ENCODE measurements around the gene UBE2E3.

The UBE2E3 gene

GRCh38 chr2:180985771-180986395 lies 5.5 kb downstream of the UBE2E3 start:
- no peak overlapping the region for H3K27ac Mint-ChIP-seq
- peaks cover 30% of the 10 kb centered on the region for H3K36me3 Mint-ChIP-seq (ENCODE audit: low read depth)
- peaks cover 22% of the 10 kb centered on the region for H3K4me1 Mint-ChIP-seq (ENCODE audit: low read depth)
- H3K4me3 Mint-ChIP-seq, result no peak overlapping the region
- H3K27me3 Mint-ChIP-seq, result no peaks in the 10 kb centered on the region
- intact Hi-C loops (cut with micrococcal nuclease), result loop anchor here (10.0 kb wide), 1 partner anchor 909 kb away; the partner anchor contains the start of gene ITPRID2
- no peaks in the 10 kb centered on the region for H3K9me3 Mint-ChIP-seq

DNA sequence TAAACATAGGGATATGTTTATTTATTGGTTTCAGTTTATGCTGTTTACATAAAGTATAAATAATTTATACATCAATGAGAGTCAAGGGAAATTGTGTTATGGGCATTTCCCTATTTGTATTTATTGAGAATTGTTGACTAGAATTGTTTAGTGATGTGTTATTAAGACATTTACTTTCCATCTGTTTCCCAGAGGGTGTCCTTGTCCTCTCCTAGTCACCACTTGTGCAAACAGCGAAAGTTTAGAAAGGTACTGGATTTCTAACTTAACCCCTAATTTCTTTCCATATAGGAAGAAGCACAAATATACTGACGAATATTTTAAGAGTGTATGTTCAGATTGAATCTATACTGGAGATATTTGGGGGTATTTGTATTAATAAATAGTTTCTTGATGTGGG lies 6.7 kb downstream of the UBE2E3 start:
- Mint-ChIP-seq H3K4me1 (ENCODE audit: low read depth) (peaks cover 17% of the 10 kb centered on the region), H3K27me3 (no peaks in the 10 kb centered on the region), H3K9me3 (no peaks in the 10 kb centered on the region), H3K36me3 (ENCODE audit: low read depth) (peaks cover 32% of the 10 kb centered on the region), H3K4me3 (no peak overlapping the region), H3K27ac (no peak overlapping the region)
- intact Hi-C loops (cut with micrococcal nuclease), result loop anchor here (10.0 kb wide), 1 partner anchor 908 kb away; the partner anchor contains the start of gene ITPRID2

DNA sequence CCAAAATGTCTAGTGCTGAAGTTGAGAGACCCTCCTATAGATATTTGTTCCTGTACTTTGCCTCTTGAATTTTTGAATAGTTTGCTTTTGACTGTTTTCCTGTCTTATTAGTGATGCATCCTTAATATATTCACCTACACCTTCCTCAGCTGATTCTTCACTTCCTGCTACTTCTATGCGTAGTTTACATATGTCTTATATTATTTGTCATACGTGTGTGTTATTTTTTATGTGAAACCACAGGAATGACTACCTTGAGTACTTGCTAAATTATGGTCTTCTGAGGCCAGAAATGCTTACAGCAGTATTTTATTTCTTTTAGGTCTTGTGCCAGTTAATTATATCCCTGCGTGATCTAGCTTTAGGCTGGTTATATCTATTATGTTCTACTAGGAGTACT lies 9.9 kb downstream of the UBE2E3 start:
- Mint-ChIP-seq H3K27me3 (no peaks in the 10 kb centered on the region), H3K9me3 (no peaks in the 10 kb centered on the region), H3K27ac (no peak overlapping the region), H3K4me3 (no peak overlapping the region), H3K36me3 (ENCODE audit: low read depth) (peaks cover 36% of the 10 kb centered on the region), H3K4me1 (ENCODE audit: low read depth) (peaks cover 5% of the 10 kb centered on the region)
- intact Hi-C loops (cut with micrococcal nuclease), result no loop called here

- Mint-ChIP-seq H3K36me3 (ENCODE audit: low read depth) (peaks cover 36% of the 10 kb centered on the region), H3K4me3 (no peak overlapping the region), H3K9me3 (no peaks in the 10 kb centered on the region), H3K4me1 (ENCODE audit: low read depth) (peaks cover 5% of the 10 kb centered on the region), H3K27me3 (no peaks in the 10 kb centered on the region), H3K27ac (no peak overlapping the region)
- intact Hi-C loops (cut with micrococcal nuclease), result no loop called here
Observed at GRCh38 chr2:180990794-180991193, 10.4 kb downstream of the UBE2E3 start.

DNA sequence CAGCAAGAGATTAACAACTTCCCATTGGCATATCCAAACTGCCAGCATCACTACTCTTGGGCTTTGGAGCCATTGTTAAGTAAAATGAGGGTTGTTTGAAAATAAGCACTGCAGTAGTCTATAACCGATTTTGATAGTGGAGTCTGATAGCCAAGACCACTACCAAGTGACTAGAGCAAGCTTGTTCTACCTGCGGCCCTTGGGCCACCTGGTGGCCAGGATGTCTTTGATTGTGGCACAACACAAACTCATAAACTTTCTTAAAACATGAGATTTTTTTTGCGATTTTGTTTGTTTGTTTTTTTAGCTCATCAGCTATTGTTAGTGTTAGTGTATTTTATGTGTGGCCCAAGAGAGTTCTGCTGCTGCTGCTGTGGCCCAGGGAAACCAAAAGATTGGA lies 11.0 kb downstream of the UBE2E3 start:
- no peak overlapping the region for H3K27ac Mint-ChIP-seq
- no peak overlapping the region for H3K4me3 Mint-ChIP-seq
- intact Hi-C loops (cut with micrococcal nuclease), result no loop called here
- no peaks in the 10 kb centered on the region for H3K27me3 Mint-ChIP-seq
- no peaks in the 10 kb centered on the region for H3K9me3 Mint-ChIP-seq
- peaks cover 36% of the 10 kb centered on the region for H3K36me3 Mint-ChIP-seq (ENCODE audit: low read depth)
- H3K4me1 Mint-ChIP-seq (ENCODE audit: low read depth), result no peaks in the 10 kb centered on the region

GRCh38 chr2:180991820-180992219 lies 11.4 kb downstream of the UBE2E3 start:
- no peaks in the 10 kb centered on the region for H3K27me3 Mint-ChIP-seq
- H3K9me3 Mint-ChIP-seq, result no peaks in the 10 kb centered on the region
- no peaks in the 10 kb centered on the region for H3K4me1 Mint-ChIP-seq (ENCODE audit: low read depth)
- intact Hi-C loops (cut with micrococcal nuclease), result no loop called here
- H3K4me3 Mint-ChIP-seq, result no peak overlapping the region
- H3K27ac Mint-ChIP-seq, result no peak overlapping the region
- H3K36me3 Mint-ChIP-seq (ENCODE audit: low read depth), result peaks cover 40% of the 10 kb centered on the region

DNA sequence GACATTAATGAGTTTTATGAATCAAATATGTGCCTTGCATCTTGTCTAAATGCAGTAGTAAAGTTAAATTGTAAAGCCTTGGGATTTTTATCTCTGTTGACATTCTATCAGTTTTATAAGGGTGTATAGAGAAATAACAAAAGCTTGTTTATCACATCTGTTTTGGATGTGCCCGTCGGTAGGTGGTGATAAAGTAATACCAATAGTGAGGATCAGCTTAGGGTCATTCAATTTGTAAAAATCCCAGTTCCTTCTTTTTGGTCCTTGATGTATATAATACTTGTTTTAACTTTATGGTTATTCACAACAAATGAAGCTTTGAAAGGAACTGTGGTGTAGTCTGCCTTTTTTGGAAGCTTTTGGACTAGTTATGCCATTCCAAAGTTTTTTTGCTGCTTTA lies 12.6 kb downstream of the UBE2E3 start:
- H3K4me3 Mint-ChIP-seq, result no peak overlapping the region
- no peaks in the 10 kb centered on the region for H3K9me3 Mint-ChIP-seq
- intact Hi-C loops (cut with micrococcal nuclease), result no loop called here
- H3K4me1 Mint-ChIP-seq (ENCODE audit: low read depth), result no peaks in the 10 kb centered on the region
- H3K36me3 Mint-ChIP-seq (ENCODE audit: low read depth), result peaks cover 49% of the 10 kb centered on the region
- no peaks in the 10 kb centered on the region for H3K27me3 Mint-ChIP-seq
- H3K27ac Mint-ChIP-seq, result no peak overlapping the region

GRCh38 chr2:180999274-180999964 lies 19.0 kb downstream of the UBE2E3 start:
- peaks cover 18% of the 10 kb centered on the region for H3K36me3 Mint-ChIP-seq (ENCODE audit: low read depth)
- intact Hi-C loops (cut with micrococcal nuclease), result no loop called here
- H3K4me1 Mint-ChIP-seq (ENCODE audit: low read depth), result no peaks in the 10 kb centered on the region
- no peak overlapping the region for H3K4me3 Mint-ChIP-seq
- H3K27me3 Mint-ChIP-seq, result no peaks in the 10 kb centered on the region
- no peak overlapping the region for H3K27ac Mint-ChIP-seq
- no peaks in the 10 kb centered on the region for H3K9me3 Mint-ChIP-seq

DNA sequence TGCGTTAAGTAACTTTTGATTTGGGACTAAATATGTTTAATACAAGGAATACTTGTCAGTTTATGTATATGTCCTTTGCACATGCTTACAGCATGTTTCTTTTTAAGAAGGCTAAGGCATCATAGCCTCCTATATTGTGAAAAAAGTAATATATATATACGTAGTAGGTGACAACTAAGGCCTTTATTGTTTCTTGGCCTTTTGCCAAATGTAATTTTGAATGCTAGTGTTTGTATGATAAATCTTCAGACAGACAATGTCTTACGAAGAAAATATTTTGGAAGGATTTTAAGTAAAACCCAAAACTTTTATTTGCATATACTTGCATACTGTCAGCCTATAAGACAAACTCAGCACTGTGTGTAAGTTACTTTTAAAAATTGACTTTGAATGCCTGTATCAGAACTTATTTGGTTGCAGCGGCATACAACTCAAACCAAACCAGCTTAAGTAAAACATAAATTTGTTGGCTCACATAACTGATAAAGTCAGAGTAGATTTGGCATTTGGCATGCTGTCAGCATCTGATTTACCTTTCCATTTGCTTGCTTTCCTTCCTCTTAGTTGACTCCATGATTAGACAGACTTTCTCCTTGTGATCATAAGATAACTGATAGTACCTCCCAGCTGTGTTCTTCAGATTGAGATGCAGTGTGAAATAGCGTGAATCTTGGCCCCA lies 24.4 kb downstream of the UBE2E3 start:
- Mint-ChIP-seq H3K36me3 (ENCODE audit: low read depth) (no peaks in the 10 kb centered on the region), H3K9me3 (no peaks in the 10 kb centered on the region), H3K27me3 (no peaks in the 10 kb centered on the region), H3K4me3 (no peak overlapping the region), H3K27ac (no peak overlapping the region), H3K4me1 (ENCODE audit: low read depth) (no peaks in the 10 kb centered on the region)
- intact Hi-C loops (cut with micrococcal nuclease), result no loop called here

- H3K27ac Mint-ChIP-seq, result no peak overlapping the region
- no peaks in the 10 kb centered on the region for H3K4me1 Mint-ChIP-seq (ENCODE audit: low read depth)
- no peaks in the 10 kb centered on the region for H3K9me3 Mint-ChIP-seq
- no peak overlapping the region for H3K4me3 Mint-ChIP-seq
- H3K36me3 Mint-ChIP-seq (ENCODE audit: low read depth), result no peaks in the 10 kb centered on the region
- intact Hi-C loops (cut with micrococcal nuclease), result no loop called here
- no peaks in the 10 kb centered on the region for H3K27me3 Mint-ChIP-seq
Observed at GRCh38 chr2:181005326-181005655, 24.9 kb downstream of the UBE2E3 start.

DNA sequence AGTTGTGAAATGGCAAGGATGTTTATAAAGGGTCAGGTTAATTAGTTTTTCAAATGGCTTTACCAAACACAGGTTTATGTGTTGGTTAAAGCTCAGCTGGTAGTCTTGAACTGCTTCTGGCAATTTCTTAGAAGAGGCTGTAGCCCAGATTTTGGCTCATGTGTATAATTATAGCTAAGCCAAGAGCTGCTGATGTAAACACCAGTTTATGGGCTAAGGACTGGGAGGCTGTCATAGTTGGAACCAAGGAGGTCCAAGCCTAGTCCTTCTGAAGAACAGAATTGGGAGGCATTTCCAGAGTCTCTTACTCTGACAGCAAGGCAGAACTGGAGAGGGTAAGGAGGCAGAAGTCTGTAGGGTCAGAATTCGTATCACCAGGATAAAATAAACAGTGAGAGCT lies 25.4 kb downstream of the UBE2E3 start:
- no peaks in the 10 kb centered on the region for H3K36me3 Mint-ChIP-seq (ENCODE audit: low read depth)
- no peak overlapping the region for H3K27ac Mint-ChIP-seq
- H3K27me3 Mint-ChIP-seq, result no peaks in the 10 kb centered on the region

GRCh38 chr2:181007086-181007837 lies 26.9 kb downstream of the UBE2E3 start:
- H3K4me1 Mint-ChIP-seq (ENCODE audit: low read depth), result peaks cover 6% of the 10 kb centered on the region
- H3K9me3 Mint-ChIP-seq, result no peaks in the 10 kb centered on the region
- no peaks in the 10 kb centered on the region for H3K27me3 Mint-ChIP-seq
- H3K36me3 Mint-ChIP-seq (ENCODE audit: low read depth), result no peaks in the 10 kb centered on the region
- intact Hi-C loops (cut with micrococcal nuclease), result no loop called here
- H3K27ac Mint-ChIP-seq, result no peak overlapping the region
- H3K4me3 Mint-ChIP-seq, result no peak overlapping the region

More for the DNA sequence above, 25.4 kb downstream of the UBE2E3 start:
- Mint-ChIP-seq H3K4me1 (ENCODE audit: low read depth) (peaks cover 1% of the 10 kb centered on the region), H3K4me3 (no peak overlapping the region), H3K9me3 (no peaks in the 10 kb centered on the region)
- intact Hi-C loops (cut with micrococcal nuclease), result no loop called here

GRCh38 chr2:181008407-181008806 lies 28.0 kb downstream of the UBE2E3 start:
- H3K27me3 Mint-ChIP-seq, result no peaks in the 10 kb centered on the region
- H3K4me3 Mint-ChIP-seq, result no peak overlapping the region
- H3K9me3 Mint-ChIP-seq, result no peaks in the 10 kb centered on the region
- H3K27ac Mint-ChIP-seq, result peak overlapping the region; percentile 14
- no peaks in the 10 kb centered on the region for H3K36me3 Mint-ChIP-seq (ENCODE audit: low read depth)
- intact Hi-C loops (cut with micrococcal nuclease), result no loop called here
- peaks cover 6% of the 10 kb centered on the region for H3K4me1 Mint-ChIP-seq (ENCODE audit: low read depth)

DNA sequence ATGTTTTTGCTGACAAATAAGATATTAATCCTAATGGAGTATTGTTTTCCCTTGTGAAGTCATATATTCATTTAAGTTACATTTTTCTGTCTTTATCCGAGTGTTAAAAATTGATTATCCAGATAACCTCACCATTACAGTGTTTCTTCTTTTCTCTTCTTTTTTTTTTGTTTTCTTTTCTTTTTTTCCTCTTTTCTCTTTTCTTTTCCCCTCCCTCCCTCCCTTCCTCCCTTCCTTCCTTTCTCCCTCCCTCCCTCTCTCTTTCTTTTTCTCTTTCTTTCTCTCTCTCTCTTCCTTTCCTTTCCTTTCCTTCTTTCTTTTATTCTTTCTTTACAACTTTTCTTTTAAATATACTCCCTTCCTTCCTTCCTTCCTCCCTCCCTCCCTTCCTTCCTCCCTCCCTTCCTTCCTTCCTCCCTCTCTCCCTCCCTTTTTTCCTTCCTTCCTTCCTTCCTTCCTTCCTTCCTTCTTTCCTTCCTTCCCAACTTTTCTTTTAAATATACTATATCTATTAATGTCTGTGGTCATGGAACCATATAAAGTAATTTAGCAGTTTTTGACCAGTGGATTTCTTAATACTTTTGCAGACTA lies 40.9 kb downstream of the UBE2E3 start:
- Mint-ChIP-seq H3K27me3 (no peaks in the 10 kb centered on the region), H3K9me3 (no peaks in the 10 kb centered on the region), H3K27ac (no peak overlapping the region), H3K36me3 (ENCODE audit: low read depth) (no peaks in the 10 kb centered on the region), H3K4me3 (no peak overlapping the region), H3K4me1 (ENCODE audit: low read depth) (no peaks in the 10 kb centered on the region)
- intact Hi-C loops (cut with micrococcal nuclease), result no loop called here

Data from dendritic cell treated with granulocyte-macrophage colony-stimulating factor and Interleukin-4, amounts not matched to agents 40 ng/mL and 50 ng/mL, for 4 days (primary cell).